ENCODE measurements around the gene NBEA. TPM values are rescaled to one million over a fixed set of nuclear protein-coding genes. Genes with fewer than 3 reads are reported as not detected.
"Not testable (repeated sequence)": the region's sequence is repeated elsewhere in the genome, so short reads cannot be mapped to it uniquely, and the experiment has no call there.

NBEA gene
- polyA plus RNA-seq, 2 of the 4 experiments (the other 2 are of a cell fraction) = 3.5 to 11.8 TPM

GRCh38 chr13:35392768-35393167 is 450.7 kb downstream of the NBEA start (continued):
- TF ChIP-seq, protein P1, sequence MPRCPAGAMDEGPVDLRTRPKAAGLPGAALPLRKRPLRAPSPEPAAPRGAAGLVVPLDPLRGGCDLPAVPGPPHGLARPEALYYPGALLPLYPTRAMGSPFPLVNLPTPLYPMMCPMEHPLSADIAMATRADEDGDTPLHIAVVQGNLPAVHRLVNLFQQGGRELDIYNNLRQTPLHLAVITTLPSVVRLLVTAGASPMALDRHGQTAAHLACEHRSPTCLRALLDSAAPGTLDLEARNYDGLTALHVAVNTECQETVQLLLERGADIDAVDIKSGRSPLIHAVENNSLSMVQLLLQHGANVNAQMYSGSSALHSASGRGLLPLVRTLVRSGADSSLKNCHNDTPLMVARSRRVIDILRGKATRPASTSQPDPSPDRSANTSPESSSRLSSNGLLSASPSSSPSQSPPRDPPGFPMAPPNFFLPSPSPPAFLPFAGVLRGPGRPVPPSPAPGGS (IDR thresholded peaks at IDR 0.05) = no peak
- TF ChIP-seq MYC (IDR thresholded peaks at IDR 0.05; ENCODE audit: borderline replicate concordance, low read length) = no peak
- TF ChIP-seq, protein P2, sequence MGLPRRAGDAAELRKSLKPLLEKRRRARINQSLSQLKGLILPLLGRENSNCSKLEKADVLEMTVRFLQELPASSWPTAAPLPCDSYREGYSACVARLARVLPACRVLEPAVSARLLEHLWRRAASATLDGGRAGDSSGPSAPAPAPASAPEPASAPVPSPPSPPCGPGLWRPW (IDR thresholded peaks at IDR 0.05) = no peak
- TF ChIP-seq, protein P3, sequence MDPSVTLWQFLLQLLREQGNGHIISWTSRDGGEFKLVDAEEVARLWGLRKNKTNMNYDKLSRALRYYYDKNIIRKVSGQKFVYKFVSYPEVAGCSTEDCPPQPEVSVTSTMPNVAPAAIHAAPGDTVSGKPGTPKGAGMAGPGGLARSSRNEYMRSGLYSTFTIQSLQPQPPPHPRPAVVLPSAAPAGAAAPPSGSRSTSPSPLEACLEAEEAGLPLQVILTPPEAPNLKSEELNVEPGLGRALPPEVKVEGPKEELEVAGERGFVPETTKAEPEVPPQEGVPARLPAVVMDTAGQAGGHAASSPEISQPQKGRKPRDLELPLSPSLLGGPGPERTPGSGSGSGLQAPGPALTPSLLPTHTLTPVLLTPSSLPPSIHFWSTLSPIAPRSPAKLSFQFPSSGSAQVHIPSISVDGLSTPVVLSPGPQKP (IDR thresholded peaks at IDR 0.05; ENCODE audit: low read depth, low read length) = no peak

GRCh38 chr13:35393886-35394285 is 451.8 kb downstream of the NBEA start:
- no peak for ATAC-seq
- 73% methylated on average over 2 of the region's 2 CpGs for WGBS (ENCODE audit: missing lambda C conversion rate)

DNA sequence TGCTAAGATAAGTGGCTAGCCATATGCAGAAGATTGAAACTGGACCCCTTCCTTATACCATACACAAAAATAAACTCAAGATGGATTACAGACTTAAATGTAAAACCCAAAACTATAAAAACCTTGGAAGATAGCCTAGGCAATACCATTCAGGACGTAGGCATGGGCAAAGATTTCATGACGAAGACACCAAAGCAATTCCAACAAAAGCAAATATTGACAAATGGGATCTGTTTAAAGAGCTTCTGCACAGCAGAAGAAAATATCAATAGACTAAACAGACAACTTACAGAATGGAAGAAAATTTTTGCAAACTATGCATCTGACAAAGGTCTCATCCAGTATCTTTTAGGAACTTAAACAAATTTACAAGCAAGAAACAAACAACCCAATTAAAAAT is 466.2 kb downstream of the NBEA start:
- CTCF ChIA-PET; H3K9me3 ChIP-seq; H3K4me2 ChIP-seq; H3K27ac ChIP-seq; ATAC-seq; DNase-seq (ENCODE audit: low read depth in 1 of 2, low spot score in 1 of 2); POLR2A ChIA-PET; H3K4me3 ChIP-seq; FAIRE-seq; H3K4me1 ChIP-seq: not testable (repeated sequence)
- 30% methylated on average over 2 of the region's 2 CpGs for WGBS (ENCODE audit: missing lambda C conversion rate)

More at GRCh38 chr13:35393886-35394285, 451.8 kb downstream of the NBEA start:
- FAIRE-seq (no peak), DNase-seq (ENCODE audit: low read depth in 1 of 2, low spot score in 1 of 2) (no peak)
- H3K4me3 ChIP-seq = no peak overlapping the region
- H3K4me2 ChIP-seq = no peak overlapping the region
- no peak overlapping the region for H3K27ac ChIP-seq
- H3K4me1 ChIP-seq = no peaks in the 10 kb centered on the region
- H3K9me3 ChIP-seq = no peaks in the 10 kb centered on the region
- ChIA-PET CTCF (no interaction called here), POLR2A (no interaction called here)
- TF ChIP-seq CBX2 (IDR thresholded peaks at IDR 0.05; ENCODE audit: borderline replicate concordance, low read depth) (no peak), USF2 (IDR thresholded peaks at IDR 0.05) (no peak)
- TF ChIP-seq, protein P3 (IDR thresholded peaks at IDR 0.05; ENCODE audit: low read depth, low read length) = no peak

DNA sequence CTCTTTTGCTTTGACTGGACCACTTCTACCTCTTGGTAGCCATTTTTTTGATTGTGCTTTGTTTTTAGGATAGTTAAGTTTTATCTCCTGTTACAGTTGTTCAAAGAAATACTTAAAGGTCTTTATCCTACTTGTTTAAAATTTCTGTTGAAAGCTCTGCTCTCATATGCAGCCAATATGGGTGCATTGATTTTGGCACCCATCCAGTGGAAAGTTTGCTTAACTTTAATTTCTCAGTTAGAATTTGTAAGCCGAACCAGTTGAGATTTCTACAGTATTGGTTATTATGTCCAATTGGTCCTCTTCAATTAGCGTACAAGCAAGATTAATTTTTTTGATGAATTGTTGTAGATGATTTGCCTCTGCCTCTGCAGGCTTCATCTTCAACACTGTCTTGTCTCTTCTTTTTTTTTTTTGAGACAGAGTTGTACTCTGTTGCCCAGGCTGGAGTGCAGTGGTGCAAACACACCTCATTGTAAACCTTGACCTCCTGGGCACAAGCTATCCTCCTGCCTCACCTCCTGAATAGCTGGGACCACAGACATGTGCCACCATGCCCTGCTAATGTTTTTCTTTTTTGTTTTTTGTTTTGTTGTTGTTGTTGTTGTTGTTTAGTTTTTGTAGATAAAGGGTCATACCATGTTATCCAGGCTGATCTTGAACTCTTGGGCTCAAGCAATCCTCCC is 469.1 kb downstream of the NBEA start:
- POLR2A ChIA-PET = no interaction called here
- WGBS (ENCODE audit: missing lambda C conversion rate) = 82% methylated on average over 2 of the region's 2 CpGs
- ATAC-seq = no peak
- Histone ChIP-seq H3K9me3 (no peaks in the 10 kb centered on the region), H3K4me1 (no peaks in the 10 kb centered on the region), H3K27ac (no peak overlapping the region), H3K4me3 (no peak overlapping the region), H3K4me2 (no peak overlapping the region)
- no peak for FAIRE-seq
- no peak for DNase-seq (ENCODE audit: low read depth in 1 of 2, low spot score in 1 of 2)
- CTCF ChIA-PET = no interaction called here
- TF ChIP-seq RARB (CRISPR knock-in tag; IDR thresholded peaks at IDR 0.05) (no peak), POLR2AphosphoS2 (conservative IDR thresholded peaks at IDR 0.05; ENCODE audit: low read length) (no peak), MAZ (IDR thresholded peaks at IDR 0.05; ENCODE audit: borderline replicate concordance, low read depth, low read length) (no peak)

- no peak overlapping the region for H3K4me3 ChIP-seq
- DNase-seq (ENCODE audit: low read depth in 1 of 2, low spot score in 1 of 2) (no peak), FAIRE-seq (no peak), ATAC-seq (no peak)
- no peak overlapping the region for H3K27ac ChIP-seq
- CTCF ChIA-PET = interaction anchor here (0.6 kb wide), 1 partner anchor 98 kb away, joined by 3 read pairs; no protein-coding TSS in a partner anchor
- 63% methylated on average over 1 of the region's 1 CpG for WGBS (ENCODE audit: missing lambda C conversion rate)
- POLR2A ChIA-PET = no interaction called here
- H3K4me2 ChIP-seq = no peak overlapping the region
- no peaks in the 10 kb centered on the region for H3K4me1 ChIP-seq
- H3K9me3 ChIP-seq = no peaks in the 10 kb centered on the region
- TF ChIP-seq, protein P3 (IDR thresholded peaks at IDR 0.05; ENCODE audit: low read depth, low read length) = no peak
- TF ChIP-seq, protein P4, sequence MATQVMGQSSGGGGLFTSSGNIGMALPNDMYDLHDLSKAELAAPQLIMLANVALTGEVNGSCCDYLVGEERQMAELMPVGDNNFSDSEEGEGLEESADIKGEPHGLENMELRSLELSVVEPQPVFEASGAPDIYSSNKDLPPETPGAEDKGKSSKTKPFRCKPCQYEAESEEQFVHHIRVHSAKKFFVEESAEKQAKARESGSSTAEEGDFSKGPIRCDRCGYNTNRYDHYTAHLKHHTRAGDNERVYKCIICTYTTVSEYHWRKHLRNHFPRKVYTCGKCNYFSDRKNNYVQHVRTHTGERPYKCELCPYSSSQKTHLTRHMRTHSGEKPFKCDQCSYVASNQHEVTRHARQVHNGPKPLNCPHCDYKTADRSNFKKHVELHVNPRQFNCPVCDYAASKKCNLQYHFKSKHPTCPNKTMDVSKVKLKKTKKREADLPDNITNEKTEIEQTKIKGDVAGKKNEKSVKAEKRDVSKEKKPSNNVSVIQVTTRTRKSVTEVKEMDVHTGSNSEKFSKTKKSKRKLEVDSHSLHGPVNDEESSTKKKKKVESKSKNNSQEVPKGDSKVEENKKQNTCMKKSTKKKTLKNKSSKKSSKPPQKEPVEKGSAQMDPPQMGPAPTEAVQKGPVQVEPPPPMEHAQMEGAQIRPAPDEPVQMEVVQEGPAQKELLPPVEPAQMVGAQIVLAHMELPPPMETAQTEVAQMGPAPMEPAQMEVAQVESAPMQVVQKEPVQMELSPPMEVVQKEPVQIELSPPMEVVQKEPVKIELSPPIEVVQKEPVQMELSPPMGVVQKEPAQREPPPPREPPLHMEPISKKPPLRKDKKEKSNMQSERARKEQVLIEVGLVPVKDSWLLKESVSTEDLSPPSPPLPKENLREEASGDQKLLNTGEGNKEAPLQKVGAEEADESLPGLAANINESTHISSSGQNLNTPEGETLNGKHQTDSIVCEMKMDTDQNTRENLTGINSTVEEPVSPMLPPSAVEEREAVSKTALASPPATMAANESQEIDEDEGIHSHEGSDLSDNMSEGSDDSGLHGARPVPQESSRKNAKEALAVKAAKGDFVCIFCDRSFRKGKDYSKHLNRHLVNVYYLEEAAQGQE (IDR thresholded peaks at IDR 0.05) = no peak
- TF ChIP-seq HOXA7 (CRISPR knock-in tag; IDR thresholded peaks at IDR 0.05) = no peak
- TF ChIP-seq CEBPB (IDR thresholded peaks at IDR 0.05) = no peak
- TF ChIP-seq, protein P5, sequence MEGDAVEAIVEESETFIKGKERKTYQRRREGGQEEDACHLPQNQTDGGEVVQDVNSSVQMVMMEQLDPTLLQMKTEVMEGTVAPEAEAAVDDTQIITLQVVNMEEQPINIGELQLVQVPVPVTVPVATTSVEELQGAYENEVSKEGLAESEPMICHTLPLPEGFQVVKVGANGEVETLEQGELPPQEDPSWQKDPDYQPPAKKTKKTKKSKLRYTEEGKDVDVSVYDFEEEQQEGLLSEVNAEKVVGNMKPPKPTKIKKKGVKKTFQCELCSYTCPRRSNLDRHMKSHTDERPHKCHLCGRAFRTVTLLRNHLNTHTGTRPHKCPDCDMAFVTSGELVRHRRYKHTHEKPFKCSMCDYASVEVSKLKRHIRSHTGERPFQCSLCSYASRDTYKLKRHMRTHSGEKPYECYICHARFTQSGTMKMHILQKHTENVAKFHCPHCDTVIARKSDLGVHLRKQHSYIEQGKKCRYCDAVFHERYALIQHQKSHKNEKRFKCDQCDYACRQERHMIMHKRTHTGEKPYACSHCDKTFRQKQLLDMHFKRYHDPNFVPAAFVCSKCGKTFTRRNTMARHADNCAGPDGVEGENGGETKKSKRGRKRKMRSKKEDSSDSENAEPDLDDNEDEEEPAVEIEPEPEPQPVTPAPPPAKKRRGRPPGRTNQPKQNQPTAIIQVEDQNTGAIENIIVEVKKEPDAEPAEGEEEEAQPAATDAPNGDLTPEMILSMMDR (IDR thresholded peaks at IDR 0.05) = no peak
Measured at GRCh38 chr13:35448465-35448864, 506.4 kb downstream of the NBEA start.

Measured in A549 (cell line).